ENCODE results near the gene FOSL1. TPM values are rescaled to one million over a fixed set of nuclear protein-coding genes. Genes with fewer than 3 reads are reported as not detected.

FOSL1 gene
- total RNA-seq = 2.0 TPM
- long read RNA-seq, partial matches to known transcripts = 0 of 3 reads
- long read RNA-seq, other reads (novel, unspliced or antisense) = 3 of 3 reads

- peak; percentile 94 for DNase-seq (ENCODE audit: low spot score)
- intact Hi-C loops (cut with DNase I) = no loop called here
These were observed at the start of gene FOSL1 for GRCh38 chr11:65900125-65900898. FOSL1 (minus strand) TSS chr11:65900388; CDS start chr11:65900339, 49 bp downstream.

- no peak for DNase-seq (ENCODE audit: low spot score)
- intact Hi-C loops (cut with DNase I) = no loop called here
These were observed 47.5 kb upstream of the FOSL1 start for GRCh38 chr11:65947603-65948125.

GRCh38 chr11:65947133-65947532 is 46.9 kb upstream of the FOSL1 start:
- no peak for DNase-seq (ENCODE audit: low spot score)
- intact Hi-C loops (cut with DNase I) = no loop called here

- intact Hi-C loops (cut with DNase I) = no loop called here
- no peak for DNase-seq (ENCODE audit: low spot score)
These were observed 46.5 kb upstream of the FOSL1 start for GRCh38 chr11:65946655-65947054.

- intact Hi-C loops (cut with DNase I) = no loop called here
- DNase-seq (ENCODE audit: low spot score) = no peak
These were observed 45.9 kb upstream of the FOSL1 start for GRCh38 chr11:65945941-65946558.

GRCh38 chr11:65945430-65945911 is 45.3 kb upstream of the FOSL1 start, which contains the start of gene TSGA10IP:
TSGA10IP (plus strand) TSS chr11:65945480; CDS start chr11:65945676, 196 bp downstream.
- intact Hi-C loops (cut with DNase I) = no loop called here
- DNase-seq (ENCODE audit: low spot score) = no peak

GRCh38 chr11:65944767-65945166 is 44.6 kb upstream of the FOSL1 start:
- intact Hi-C loops (cut with DNase I) = no loop called here
- DNase-seq (ENCODE audit: low spot score) = no peak

- intact Hi-C loops (cut with DNase I) = no loop called here
- DNase-seq (ENCODE audit: low spot score) = no peak
These were observed 44.0 kb upstream of the FOSL1 start for GRCh38 chr11:65944191-65944590.

GRCh38 chr11:65942531-65942930 is 42.3 kb upstream of the FOSL1 start:
- DNase-seq (ENCODE audit: low spot score) = no peak
- intact Hi-C loops (cut with DNase I) = no loop called here

- intact Hi-C loops (cut with DNase I) = no loop called here
These were observed 41.6 kb upstream of the FOSL1 start for GRCh38 chr11:65941720-65942310.

GRCh38 chr11:65937766-65938165 is 37.6 kb upstream of the FOSL1 start:
- intact Hi-C loops (cut with DNase I) = no loop called here

More at GRCh38 chr11:65941720-65942310, 41.6 kb upstream of the FOSL1 start:
- DNase-seq (ENCODE audit: low spot score) = no peak

GRCh38 chr11:65934014-65934413 is 33.8 kb upstream of the FOSL1 start:
- intact Hi-C loops (cut with DNase I) = no loop called here
- DNase-seq (ENCODE audit: low spot score) = no peak

More at GRCh38 chr11:65937766-65938165, 37.6 kb upstream of the FOSL1 start:
- no peak for DNase-seq (ENCODE audit: low spot score)

GRCh38 chr11:65932558-65932919 is 32.4 kb upstream of the FOSL1 start:
- DNase-seq (ENCODE audit: low spot score) = no peak
- intact Hi-C loops (cut with DNase I) = no loop called here

- no peak for DNase-seq (ENCODE audit: low spot score)
- intact Hi-C loops (cut with DNase I) = no loop called here
These were observed 31.8 kb upstream of the FOSL1 start for GRCh38 chr11:65931773-65932557.

GRCh38 chr11:65928667-65929066 is 28.5 kb upstream of the FOSL1 start:
- no peak for DNase-seq (ENCODE audit: low spot score)
- intact Hi-C loops (cut with DNase I) = no loop called here

- peak; percentile 77 for DNase-seq (ENCODE audit: low spot score)
- intact Hi-C loops (cut with DNase I) = no loop called here
These were observed 27.8 kb upstream of the FOSL1 start for GRCh38 chr11:65927904-65928397.

- DNase-seq (ENCODE audit: low spot score) = no peak
- intact Hi-C loops (cut with DNase I) = no loop called here
These were observed 25.2 kb upstream of the FOSL1 start for GRCh38 chr11:65925397-65925796.

- no peak for DNase-seq (ENCODE audit: low spot score)
- intact Hi-C loops (cut with DNase I) = no loop called here
These were observed 22.4 kb upstream of the FOSL1 start for GRCh38 chr11:65922565-65922964.

- intact Hi-C loops (cut with DNase I) = no loop called here
- no peak for DNase-seq (ENCODE audit: low spot score)
These were observed 21.7 kb upstream of the FOSL1 start for GRCh38 chr11:65921876-65922275.
